Stimulated activated CD8-positive, alpha-beta memory T cell treated with anti-CD3 and anti-CD28 coated beads, Interleukin-15, amount 100 ng/mL, for 48 hours (primary cell): Measurements from ENCODE around the gene THEMIS.
"Not testable (repeated sequence)": the region's sequence is repeated elsewhere in the genome, so short reads cannot be mapped to it uniquely, and the experiment has no call there.

Source experiments
- DNase-seq, 2 donors: peaks; one replicate each; pipeline ENCODE4 v3.0.0-alpha.2; 2020; ENCODE audit warnings: low read depth in 2 of 2

THEMIS gene

GRCh38 chr6:127807806-127808517 is 92.9 kb downstream of the THEMIS start:
- no peak for DNase-seq

DNA sequence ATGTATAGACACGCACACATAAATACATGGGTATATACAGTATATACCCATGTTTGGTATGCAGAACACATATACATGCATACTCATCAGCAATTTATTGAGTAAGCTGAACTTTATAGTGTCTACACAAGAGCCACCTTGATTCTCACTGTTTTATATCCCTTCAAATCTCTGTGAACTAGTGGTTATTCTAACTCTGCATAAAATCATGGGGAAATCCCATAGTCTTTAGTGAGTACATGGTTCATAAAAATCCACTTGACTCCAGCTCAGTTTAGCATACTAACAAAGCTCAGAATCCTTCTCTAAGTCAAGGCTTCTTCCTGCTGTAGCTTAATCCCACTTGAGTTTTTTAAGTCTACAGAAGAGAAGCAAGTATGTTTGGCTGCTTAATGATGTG is 104.1 kb downstream of the THEMIS start:
- DNase-seq: no peak

DNA sequence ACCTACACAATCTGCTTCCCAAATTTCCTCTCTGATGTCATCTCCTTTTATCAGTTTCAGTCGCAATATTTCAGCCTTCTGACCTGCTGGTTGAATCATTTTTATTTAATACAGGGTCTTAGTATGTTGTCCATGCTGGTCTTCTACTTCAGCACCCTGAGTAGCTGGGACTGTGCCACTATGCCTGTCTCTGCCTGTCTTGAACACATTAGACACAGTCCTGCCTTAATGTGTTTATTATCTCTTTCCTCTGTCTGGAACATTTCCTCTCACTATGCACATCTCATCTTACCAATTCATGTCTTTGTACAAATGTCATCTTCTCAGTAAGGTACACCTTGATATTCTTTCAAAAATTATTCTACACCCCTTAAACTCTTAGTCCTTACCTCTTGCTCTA is 106.5 kb downstream of the THEMIS start:
- DNase-seq: no peak

DNA sequence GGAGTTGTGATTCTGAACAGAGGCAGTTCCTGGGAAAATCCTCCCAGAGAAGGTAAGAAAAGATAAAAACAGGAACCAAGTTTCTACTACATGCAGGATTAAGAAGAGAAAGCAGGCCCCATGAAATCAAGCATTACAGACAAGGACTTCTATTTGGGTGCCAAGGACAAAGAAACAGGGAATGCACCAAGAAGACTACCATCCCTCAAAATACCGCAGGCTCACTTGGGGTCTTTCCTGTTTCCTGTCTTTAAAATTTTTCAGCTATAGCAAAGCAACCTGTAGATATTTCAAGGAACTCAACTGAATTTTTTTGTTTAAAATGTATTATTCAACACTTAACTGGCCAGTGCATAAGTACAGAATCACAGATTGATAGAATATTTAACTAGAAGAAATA is 107.5 kb downstream of the THEMIS start:
- DNase-seq: no peak

GRCh38 chr6:127792616-127793015 is 108.2 kb downstream of the THEMIS start:
- no peak for DNase-seq

DNA sequence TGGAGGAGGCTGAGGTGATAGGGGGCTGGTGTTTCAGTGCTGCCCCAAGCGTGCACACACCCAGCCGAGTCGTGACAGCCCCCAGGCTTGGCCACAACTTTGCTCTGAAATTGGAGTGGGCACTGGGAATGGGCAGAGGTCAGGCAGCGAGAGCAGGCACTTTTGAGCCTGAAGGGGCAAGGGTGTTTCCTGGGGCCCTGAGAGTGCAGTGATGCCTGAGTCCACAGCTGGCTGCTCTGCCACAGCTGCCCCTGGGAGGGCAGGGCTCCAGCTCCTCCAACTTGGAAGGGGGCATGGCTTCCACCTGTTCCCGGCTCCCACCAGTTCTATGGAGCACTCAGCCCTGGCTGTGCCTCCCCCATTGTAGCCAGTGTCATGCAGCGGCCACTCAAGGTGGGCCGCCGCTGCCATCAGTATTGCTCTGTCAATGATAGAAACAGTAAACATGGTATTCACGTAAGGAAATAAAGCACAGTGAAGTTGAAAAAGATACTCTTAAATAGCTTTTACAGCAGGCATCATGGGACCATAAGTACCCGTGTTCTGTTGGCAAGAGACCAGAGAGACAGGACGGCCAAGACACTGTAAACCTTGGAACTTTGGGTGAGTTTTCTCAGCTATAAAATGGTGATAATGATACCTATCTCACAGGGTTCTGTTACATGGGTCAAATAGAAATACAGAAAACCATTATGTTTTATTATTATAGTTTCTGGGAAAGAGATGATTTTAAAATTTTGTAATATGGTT is 108.9 kb downstream of the THEMIS start:
- no peak for DNase-seq

DNA sequence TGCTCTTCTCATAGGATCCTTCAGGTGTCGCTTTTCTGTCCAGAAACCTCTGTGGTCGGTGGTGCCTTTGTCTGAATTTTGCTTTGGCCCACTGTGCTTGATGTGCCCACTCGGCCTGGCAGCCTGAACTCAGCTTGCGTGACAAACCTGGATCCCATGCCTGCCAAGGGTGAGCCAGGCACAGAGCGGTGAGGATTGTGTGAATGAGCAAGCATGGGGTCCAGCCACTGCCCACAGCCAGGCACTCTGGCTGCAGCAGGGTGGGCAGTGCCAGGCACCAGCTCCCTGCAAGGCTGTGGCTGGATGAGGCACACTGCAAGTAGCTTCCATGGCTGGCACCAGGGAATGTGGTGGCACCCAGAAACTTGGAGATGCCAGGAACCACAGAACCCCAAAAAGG is 110.3 kb downstream of the THEMIS start:
- DNase-seq: no peak

- DNase-seq: no peak
Observed at GRCh38 chr6:127786109-127786508, 114.7 kb downstream of the THEMIS start.

DNA sequence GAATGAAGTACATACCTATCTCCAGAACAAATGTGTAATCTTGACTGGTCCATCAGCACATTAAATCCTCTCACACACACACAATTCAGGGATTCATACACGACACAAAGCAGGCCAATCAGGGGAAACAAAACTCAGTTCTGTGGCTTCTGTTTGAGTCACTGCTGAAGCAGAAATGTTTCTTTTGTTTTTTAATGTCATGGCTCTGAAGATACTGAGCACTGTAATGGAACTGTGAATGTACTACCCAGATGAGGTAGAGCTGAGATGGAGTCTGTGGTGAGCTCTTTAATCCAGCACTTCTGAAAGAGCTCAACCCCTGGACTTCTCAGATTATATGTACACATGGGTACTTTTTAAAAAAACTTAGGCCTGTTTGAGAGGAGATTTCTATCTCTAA is 116.4 kb downstream of the THEMIS start:
- DNase-seq: no peak

DNA sequence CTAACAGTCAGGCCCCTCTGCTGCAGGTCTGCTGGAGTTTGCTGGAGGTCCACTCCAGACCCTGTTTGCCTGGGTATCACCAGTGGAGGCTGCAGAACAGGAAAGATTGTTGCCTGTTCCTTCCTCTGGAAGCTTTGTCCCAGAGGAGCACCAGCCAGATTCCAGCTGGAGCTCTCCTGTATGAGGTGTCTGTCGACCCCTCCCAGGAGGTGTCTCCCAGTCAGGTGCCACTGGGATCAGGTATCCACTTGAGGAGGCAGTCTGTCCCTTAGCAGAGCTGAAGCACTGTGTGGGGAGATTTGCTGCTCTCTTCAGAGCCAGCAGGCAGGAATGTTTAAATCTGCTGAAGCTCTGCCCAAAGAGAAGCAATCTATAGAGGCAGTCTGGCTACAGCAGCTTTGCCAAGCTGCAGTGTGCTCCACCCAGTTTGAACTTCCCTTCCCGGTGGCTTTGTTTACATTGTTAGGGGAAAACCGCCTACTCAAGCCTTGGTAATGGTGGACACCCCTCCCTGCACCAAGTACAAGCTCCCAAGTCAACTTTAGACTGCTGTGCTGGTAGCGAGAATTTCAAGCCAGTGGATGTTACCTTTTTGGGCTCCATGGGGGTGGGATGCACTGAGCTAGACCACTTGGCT is 119.1 kb downstream of the THEMIS start:
- DNase-seq: not testable (repeated sequence)

GRCh38 chr6:127776320-127776719 is 124.5 kb downstream of the THEMIS start:
- no peak for DNase-seq

DNA sequence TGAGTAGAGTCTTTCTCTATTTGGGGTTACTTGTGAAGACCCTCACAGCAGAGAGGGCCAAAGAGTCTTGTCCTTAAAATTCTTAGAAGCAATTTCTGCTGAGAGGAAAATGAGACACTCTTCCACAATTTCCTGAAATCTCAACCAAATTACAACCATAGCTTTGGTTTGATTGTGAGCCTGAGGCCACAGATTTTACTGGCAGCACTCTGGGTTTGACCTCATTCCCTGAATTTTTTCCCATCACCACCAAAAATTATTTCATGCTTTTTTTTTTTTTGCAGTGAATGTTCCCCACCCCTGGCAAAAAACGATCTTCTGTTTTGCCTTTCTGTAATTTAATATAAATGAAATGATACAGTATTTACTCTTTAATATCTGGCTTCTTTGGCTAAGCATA is 125.5 kb downstream of the THEMIS start:
- no peak for DNase-seq

DNA sequence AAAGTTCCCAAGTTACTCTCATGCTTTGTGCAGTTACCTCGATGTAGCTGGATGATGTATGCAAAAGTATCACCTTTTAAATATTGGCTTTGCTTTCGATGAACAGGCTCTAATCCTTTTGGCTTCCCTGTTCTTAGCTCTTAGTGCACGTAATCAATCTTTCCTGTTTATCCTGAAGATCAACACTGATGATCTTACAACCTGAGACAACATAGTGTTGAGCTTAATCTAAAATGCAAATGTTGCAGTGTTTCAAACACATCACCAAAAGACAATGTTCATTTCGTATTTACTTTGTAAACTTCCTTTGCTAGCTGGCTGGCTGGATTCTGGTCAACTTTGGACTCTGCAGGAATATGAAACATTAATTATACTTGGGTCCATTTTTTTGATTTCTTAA is 132.1 kb downstream of the THEMIS start:
- DNase-seq: no peak

- no peak for DNase-seq
Observed at GRCh38 chr6:127768223-127768622, 132.6 kb downstream of the THEMIS start.

GRCh38 chr6:127765949-127766348 is 134.9 kb downstream of the THEMIS start:
- no peak for DNase-seq

DNA sequence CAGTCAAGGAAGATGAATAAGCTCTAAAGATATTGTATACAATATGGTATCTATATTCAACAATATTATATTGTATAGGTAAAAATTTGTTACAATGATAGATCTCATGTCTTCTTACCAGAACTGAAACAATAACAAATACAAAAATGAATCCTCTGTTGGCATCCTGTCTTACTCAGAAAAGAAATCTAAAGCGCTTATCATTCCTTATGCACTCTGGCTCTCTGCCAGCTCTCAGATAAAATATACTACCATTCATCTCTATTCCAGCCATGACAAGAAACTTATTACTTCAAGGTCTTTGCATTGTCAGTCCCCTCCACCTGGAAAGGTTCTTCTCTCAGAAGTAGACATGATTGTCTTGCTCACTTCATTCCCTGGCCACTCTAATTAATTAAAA is 138.6 kb downstream of the THEMIS start:
- DNase-seq: no peak

- DNase-seq: no peak
Observed at GRCh38 chr6:127761084-127761483, 139.8 kb downstream of the THEMIS start.

DNA sequence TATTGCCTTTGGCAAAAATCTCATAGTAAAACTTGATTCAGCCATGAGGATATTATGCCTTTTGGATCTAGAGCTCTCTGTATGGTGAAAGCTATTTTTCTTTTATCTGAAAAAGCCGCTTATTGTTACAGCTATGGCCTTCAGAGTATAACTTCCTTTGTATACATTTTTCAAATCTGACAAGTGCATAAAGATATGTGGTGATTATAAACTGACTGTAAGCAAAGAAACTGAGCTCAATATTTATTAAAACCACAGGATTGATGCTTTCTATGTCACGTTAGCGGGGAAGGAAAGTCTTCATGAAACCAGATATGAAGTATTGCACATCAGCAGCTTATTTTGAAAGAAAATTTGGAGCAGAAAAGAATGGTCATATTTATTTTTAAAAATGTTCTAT is 151.8 kb downstream of the THEMIS start:
- no peak for DNase-seq

- no peak for DNase-seq
Observed at GRCh38 chr6:127748290-127748689, 152.6 kb downstream of the THEMIS start.

GRCh38 chr6:127738423-127738822 is 162.4 kb downstream of the THEMIS start:
- no peak for DNase-seq

GRCh38 chr6:127737768-127738167 is 163.1 kb downstream of the THEMIS start:
- DNase-seq: no peak

DNA sequence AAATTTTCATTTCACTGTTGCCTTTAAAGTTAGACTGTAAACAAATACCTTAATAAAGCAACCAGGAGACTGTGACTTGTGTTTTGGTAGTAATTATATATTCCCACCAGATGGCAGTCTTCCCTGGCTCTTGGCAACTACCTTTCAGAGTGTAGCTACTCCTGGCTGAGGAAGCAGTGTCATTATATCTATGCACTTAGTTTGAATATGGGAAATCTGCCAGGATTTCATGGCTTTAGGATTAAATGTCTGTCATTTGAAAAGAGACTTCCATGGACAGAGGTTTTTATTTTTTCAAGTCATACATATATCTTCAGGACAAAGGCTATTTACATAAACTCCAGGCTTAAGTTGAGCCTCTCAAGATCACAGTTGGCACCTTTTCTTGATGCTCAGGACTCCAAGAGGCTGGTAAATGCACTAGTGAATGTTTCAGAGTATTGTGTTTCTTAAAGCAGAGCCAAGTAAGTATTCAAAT is 163.8 kb downstream of the THEMIS start:
- DNase-seq: peak in 1 of 2 donors; percentile 4

GRCh38 chr6:127732927-127733326 is 167.9 kb downstream of the THEMIS start:
- no peak for DNase-seq
